Transverse colon (tissue), 4 donors: ENCODE results near the gene AIFM1. TPM values are rescaled to one million over a fixed set of nuclear protein-coding genes. Genes with fewer than 3 reads are reported as not detected.
A peak's percentile ranks its signal among the peaks of the same experiment; 100 is the strongest.

Experiments used
- DNase-seq: peaks from one replicate; pipeline ENCODE4 v3.0.0-alpha.2; 2019
- H3K27ac ChIP-seq, 4 donors: fragments of 200-600 bp; sonication (generic); 2 replicates each; pipeline ENCODE4 v1.5.1; 2016 to 2018; ENCODE audit warnings: inconsistent platforms in 4 of 4
- H3K27me3 ChIP-seq: fragments of 200-600 bp; sonication (generic); 2 replicates; pipeline ENCODE4 v1.5.1; 2017; ENCODE audit warnings: inconsistent platforms
- H3K36me3 ChIP-seq, 4 donors: fragments of 200-600 bp; sonication (generic); 2 replicates each; pipeline ENCODE4 v1.5.1; 2017 to 2019; ENCODE audit warnings: inconsistent platforms in 4 of 4
- H3K4me1 ChIP-seq, 4 donors: fragments of 200-600 bp; sonication (generic); 2 replicates each; pipeline ENCODE4 v1.5.1; 2017 to 2020; ENCODE audit warnings: inconsistent platforms in 4 of 4
- H3K4me3 ChIP-seq, 4 donors: fragments of 200-600 bp; sonication (generic); 1 replicate in 1 of 4; 2 replicates in 3 of 4; pipeline versions ENCODE4 v1.5.1 to v1.6.1; 2017 to 2019; ENCODE audit warnings: inconsistent platforms in 4 of 4
- H3K9me3 ChIP-seq, 2 donors: fragments of 200-600 bp; sonication (generic); 2 replicates each; pipeline ENCODE4 v1.5.1; 2017 to 2019; ENCODE audit warnings: inconsistent platforms in 2 of 2
- EP300 ChIP-seq: sonication (generic); formaldehyde crosslinking; IDR thresholded peaks from one replicate; pipeline ENCODE4 v1.6.1; 2017; ENCODE audit warnings: antibody characterized with exemption, low read depth
- POLR2A ChIP-seq: fragments of 450-650 bp; IDR thresholded peaks from one replicate; pipeline ENCODE4 v1.6.1; 2016; ENCODE audit warnings: antibody characterized with exemption, mild to moderate bottlenecking, moderate library complexity
- POLR2AphosphoS5 ChIP-seq, 3 donors: sonication (generic); formaldehyde crosslinking; IDR thresholded peaks; one replicate each; pipeline ENCODE4 v1.6.1; 2016; ENCODE audit warnings: antibody characterized with exemption in 3 of 3
- WGBS, 2 donors: methylation state at CpG; one replicate each; pipeline ENCODE4 v1.1.5; 2018; ENCODE audit warnings: low coverage in 1 of 2; 5-methylcytosine and 5-hydroxymethylcytosine counted together
- in situ Hi-C, 4 donors: fragments of 200-750 bp; cut with MboI; loops; one replicate each; pipeline versions ENCODE4 v1.15.0 to v1.15.1; 2017; ENCODE audit warnings: low sequenced_read_pairs in 3 of 4, low pct_ligation_motif_present in 1 of 4, low pct_unique_long_range_greater_than_20kb in 1 of 4
- intact Hi-C: fragments of 100-400 bp; cut with DNase I; formaldehyde crosslinking; loops from one replicate; pipeline ENCODE4 v1.15.1; 2023; ENCODE audit warnings: low total_unique reads
- total RNA-seq, 4 donors: library from RNA; depleted of rRNA; stranded (reverse); fragments of >200 nt; gene quantifications; one replicate each; pipeline ENCODE4 v1.1.0, GENCODE V29; 2016
- TF ChIP-seq, protein P1 (sequence below), 5 experiments: fragments of 200-600 bp in 3 of 5; fragments of 450-650 bp in 2 of 5; sonication (generic) in 3 of 5; IDR thresholded peaks; 1 replicate in 2 of 5; 2 replicates in 3 of 5; pipeline ENCODE4 v1.5.1; 2016 to 2017; ENCODE audit warnings: antibody characterized with exemption in 5 of 5, inconsistent platforms in 3 of 5, mild to moderate bottlenecking in 2 of 5, moderate library complexity in 1 of 5

AIFM1 gene
- total RNA-seq, 4 donors from 2014 or later = 5.6 to 39.5 (median 28.1) TPM

GRCh38 chrX:130080791-130081367 lies 84.8 kb downstream of the AIFM1 start:
- Histone ChIP-seq H3K36me3 (no peaks in the 10 kb centered on the region), H3K4me3 (no peak overlapping the region), H3K4me1 (peaks cover 3 to 16% (median 5%) of the 10 kb centered on the region in 4 donors), H3K27ac (peak overlapping the region in 1 of 4 donors; percentile 56), H3K9me3 (no peaks in the 10 kb centered on the region), H3K27me3 (no peaks in the 10 kb centered on the region)
- WGBS, 2 donors = 80% methylated on average over 7 of the region's 7 CpGs; no CpG with 5 or more reads in 1 of the 2 donors
- in situ Hi-C loops = loop anchor here in 1 of 4 donors (25.0 kb wide), 1 partner anchor 106 kb away; no protein-coding TSS in a partner anchor
- no peak for DNase-seq
- intact Hi-C loops = loop anchor here (5.0 kb wide), 1 partner anchor 111 kb away; no protein-coding TSS in a partner anchor
- TF ChIP-seq POLR2A (no peak), EP300 (no peak), POLR2AphosphoS5 (IDR thresholded peaks at IDR 0.05) (no peak)
- TF ChIP-seq, protein P1, sequence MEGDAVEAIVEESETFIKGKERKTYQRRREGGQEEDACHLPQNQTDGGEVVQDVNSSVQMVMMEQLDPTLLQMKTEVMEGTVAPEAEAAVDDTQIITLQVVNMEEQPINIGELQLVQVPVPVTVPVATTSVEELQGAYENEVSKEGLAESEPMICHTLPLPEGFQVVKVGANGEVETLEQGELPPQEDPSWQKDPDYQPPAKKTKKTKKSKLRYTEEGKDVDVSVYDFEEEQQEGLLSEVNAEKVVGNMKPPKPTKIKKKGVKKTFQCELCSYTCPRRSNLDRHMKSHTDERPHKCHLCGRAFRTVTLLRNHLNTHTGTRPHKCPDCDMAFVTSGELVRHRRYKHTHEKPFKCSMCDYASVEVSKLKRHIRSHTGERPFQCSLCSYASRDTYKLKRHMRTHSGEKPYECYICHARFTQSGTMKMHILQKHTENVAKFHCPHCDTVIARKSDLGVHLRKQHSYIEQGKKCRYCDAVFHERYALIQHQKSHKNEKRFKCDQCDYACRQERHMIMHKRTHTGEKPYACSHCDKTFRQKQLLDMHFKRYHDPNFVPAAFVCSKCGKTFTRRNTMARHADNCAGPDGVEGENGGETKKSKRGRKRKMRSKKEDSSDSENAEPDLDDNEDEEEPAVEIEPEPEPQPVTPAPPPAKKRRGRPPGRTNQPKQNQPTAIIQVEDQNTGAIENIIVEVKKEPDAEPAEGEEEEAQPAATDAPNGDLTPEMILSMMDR (IDR thresholded peaks at IDR 0.05) = no peak

GRCh38 chrX:130079824-130080406 lies 85.7 kb downstream of the AIFM1 start:
- Histone ChIP-seq H3K27ac (no peak overlapping the region), H3K9me3 (no peaks in the 10 kb centered on the region), H3K4me1 (peaks cover under 1 to 16% (median 5%) of the 10 kb centered on the region in 4 donors), H3K36me3 (no peaks in the 10 kb centered on the region), H3K4me3 (no peak overlapping the region), H3K27me3 (no peaks in the 10 kb centered on the region)
- whole genome bisulfite sequencing, 2 donors = 28 to 44% methylated on average over 2 to 9 of the region's 9 CpGs
- intact Hi-C loops = loop anchor here (5.0 kb wide), 1 partner anchor 112 kb away; no protein-coding TSS in a partner anchor
- no peak for TF ChIP-seq POLR2A
- TF ChIP-seq, protein P1 (IDR thresholded peaks at IDR 0.05) = peak; percentile 59 to 71 (median 63)
- in situ Hi-C loops = loop anchor here in 2 of 4 donors (10.0 to 25.0 kb wide), 2 partner anchors 107 to 115 kb away; no protein-coding TSS in a partner anchor
- peak; percentile 67 for DNase-seq

Other genes with a start within 250 kb of the AIFM1 start
- 10 to 100 TPM in 1 of 4 donors, 1 to 10 TPM in 3; 5.6 to 11.6 (median 8.0) TPM for gene BCORL1, start 183.2 kb downstream of the AIFM1 start, total RNA-seq
- 10 to 100 TPM; 20.1 to 56.1 (median 44.2) TPM for gene ELF4, start 55.3 kb downstream of the AIFM1 start, total RNA-seq
- gene RAB33A, start 6.1 kb upstream of the AIFM1 start, total RNA-seq = 1 to 10 TPM in 1 of 4 donors, under 1 TPM in 2, not detected in 1; 0.79 to 6.2 (median 0.82) TPM
- 1 to 10 TPM; 2.3 to 4.2 (median 3.2) TPM for gene ZNF280C, start 103.1 kb upstream of the AIFM1 start, total RNA-seq
- 10 to 100 TPM in 2 of 4 donors, 1 to 10 TPM in 2; 2.8 to 10.5 (median 7.2) TPM for gene SLC25A14, start 174.1 kb upstream of the AIFM1 start, total RNA-seq
- gene GPR119, start 219.8 kb upstream of the AIFM1 start, total RNA-seq = not detected
- 10 to 100 TPM in 2 of 4 donors, 1 to 10 TPM in 1, under 1 TPM in 1; 1.00 to 13.0 (median 7.6) TPM for gene RBMX2, start 236.1 kb upstream of the AIFM1 start, total RNA-seq